Skeletal muscle tissue (tissue), 4 donors: ENCODE data around the gene GNB2. TPM values are rescaled to one million over a fixed set of nuclear protein-coding genes. Genes with fewer than 3 reads are reported as not detected.
A peak's percentile ranks its signal among the peaks of the same experiment; 100 is the strongest.
"Not testable (repeated sequence)": the region's sequence is repeated elsewhere in the genome, so short reads cannot be mapped to it uniquely, and the experiment has no call there.

ENCODE experiments used
- H3K27ac ChIP-seq: one replicate; pipeline ENCODE4 v1.7.0; 2013; ENCODE audit warnings: mild to moderate bottlenecking, low read depth, low read length, inconsistent platforms
- H3K27me3 ChIP-seq, 3 donors: one replicate each; pipeline ENCODE4 v1.7.0; 2013; ENCODE audit warnings: low read length in 3 of 3; ENCODE audit not compliant: control insufficient read depth in 3 of 3, insufficient read depth in 3 of 3
- H3K36me3 ChIP-seq, 3 donors: one replicate each; pipeline ENCODE4 v1.7.0; 2013; ENCODE audit warnings: low read length in 3 of 3; ENCODE audit not compliant: control insufficient read depth in 3 of 3, insufficient read depth in 3 of 3
- H3K4me1 ChIP-seq, 3 donors: one replicate each; pipeline ENCODE4 v1.7.0; 2013; ENCODE audit warnings: low read length in 3 of 3, mild to moderate bottlenecking in 3 of 3; ENCODE audit not compliant: control insufficient read depth in 3 of 3, insufficient read depth in 3 of 3
- H3K4me3 ChIP-seq, 3 donors: one replicate each; pipeline ENCODE4 v1.7.0; 2013; ENCODE audit warnings: low read length in 3 of 3
- H3K9ac ChIP-seq, 3 donors: one replicate each; pipeline ENCODE4 v1.7.0; 2013; ENCODE audit warnings: low read length in 3 of 3, mild to moderate bottlenecking in 3 of 3, moderate library complexity in 2 of 3, low read depth in 1 of 3
- H3K9me3 ChIP-seq, 3 donors: one replicate each; pipeline ENCODE4 v1.7.0; 2013; ENCODE audit warnings: low read length in 3 of 3; ENCODE audit not compliant: control insufficient read depth in 3 of 3
- total RNA-seq: library from RNA; depleted of rRNA; stranded (reverse); fragments of >200 nt; gene quantifications from one replicate; pipeline ENCODE4 v1.2.3, GENCODE V29; 2014
- donor health status: Osteomylitis.

GNB2 gene
- total RNA-seq, 1 donor from 2014 or later, result 48.5 TPM

DNA sequence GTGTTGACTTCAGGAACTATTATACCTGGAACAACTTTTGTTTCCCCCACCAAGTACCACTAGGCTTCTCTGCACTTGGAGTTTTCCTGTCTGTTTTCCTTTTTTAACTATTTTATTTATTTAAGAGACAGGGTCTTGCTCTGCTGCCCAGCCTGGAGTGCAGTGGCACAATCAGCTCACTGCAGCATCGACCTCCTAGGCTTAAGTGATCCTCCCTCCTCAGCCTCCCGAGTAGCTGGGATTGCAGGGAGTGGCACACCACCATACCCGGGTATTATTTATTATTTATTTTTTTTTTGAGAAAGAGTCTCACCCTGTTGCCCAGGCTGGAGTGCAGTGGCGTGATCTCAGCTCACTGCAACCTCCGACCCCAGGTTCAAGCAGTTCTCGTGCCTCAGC is 22.6 kb downstream of the GNB2 start:
- H3K9ac ChIP-seq, result no peak overlapping the region
- H3K4me3 ChIP-seq, result no peak overlapping the region
- H3K27ac ChIP-seq, result no peak overlapping the region
- peaks cover 0 to 3% (median 2%) of the 10 kb centered on the region in 3 donors for H3K36me3 ChIP-seq
- no peaks in the 10 kb centered on the region for H3K9me3 ChIP-seq
- peaks cover 0 to 4% (median 0%) of the 10 kb centered on the region in 3 donors for H3K27me3 ChIP-seq
- peaks cover 18 to 22% (median 20%) of the 10 kb centered on the region in 3 donors for H3K4me1 ChIP-seq

DNA sequence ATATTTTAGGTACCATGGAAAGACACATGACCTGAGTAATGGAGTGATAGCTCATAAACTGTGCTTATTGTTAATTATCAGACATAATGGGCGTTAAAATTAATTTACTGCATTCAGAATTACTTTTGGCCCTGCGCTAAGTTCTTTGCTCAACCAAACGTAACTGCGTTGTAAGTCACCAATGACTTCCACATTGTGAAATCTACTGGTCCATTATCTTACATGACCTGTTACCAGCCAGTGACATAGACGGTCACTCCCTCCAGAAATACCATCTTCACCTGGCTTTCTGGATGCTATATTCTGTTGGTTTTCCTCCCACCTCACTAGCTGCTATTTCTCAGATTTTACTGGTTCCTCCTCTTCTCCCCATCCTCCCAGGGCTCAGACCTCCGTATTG is 25.5 kb downstream of the GNB2 start:
- H3K27ac ChIP-seq, result no peak overlapping the region
- H3K9me3 ChIP-seq, result no peaks in the 10 kb centered on the region
- H3K4me1 ChIP-seq, result no peaks in the 10 kb centered on the region
- no peak overlapping the region for H3K9ac ChIP-seq
- no peaks in the 10 kb centered on the region for H3K36me3 ChIP-seq
- peaks cover 0 to 4% (median 0%) of the 10 kb centered on the region in 3 donors for H3K27me3 ChIP-seq
- H3K4me3 ChIP-seq, result no peak overlapping the region

DNA sequence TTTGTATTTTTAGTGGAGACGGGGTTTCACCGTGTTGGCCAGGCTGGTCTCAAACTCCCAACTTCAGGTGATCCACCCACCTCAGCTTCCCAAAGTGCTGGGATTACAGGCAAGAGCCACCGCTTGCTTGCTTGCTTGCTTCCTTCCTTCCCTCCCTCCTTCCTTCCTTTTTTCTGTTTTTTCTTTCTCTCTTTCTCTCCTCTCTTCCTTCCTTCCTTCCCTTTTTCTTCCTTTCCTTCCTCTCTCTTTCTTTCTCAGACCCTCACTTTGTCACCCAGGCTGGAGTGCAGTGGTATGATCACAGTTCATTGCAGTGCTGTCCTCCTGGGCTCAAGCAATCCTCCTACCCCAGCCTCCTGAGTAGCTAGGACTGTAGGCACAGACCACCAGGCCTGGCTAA is 27.5 kb downstream of the GNB2 start:
- not testable (repeated sequence) for H3K27me3 ChIP-seq, H3K4me3 ChIP-seq, H3K27ac ChIP-seq, H3K9ac ChIP-seq, H3K9me3 ChIP-seq, H3K36me3 ChIP-seq
- peaks cover 6 to 12% (median 10%) of the 10 kb centered on the region in 3 donors for H3K4me1 ChIP-seq

DNA sequence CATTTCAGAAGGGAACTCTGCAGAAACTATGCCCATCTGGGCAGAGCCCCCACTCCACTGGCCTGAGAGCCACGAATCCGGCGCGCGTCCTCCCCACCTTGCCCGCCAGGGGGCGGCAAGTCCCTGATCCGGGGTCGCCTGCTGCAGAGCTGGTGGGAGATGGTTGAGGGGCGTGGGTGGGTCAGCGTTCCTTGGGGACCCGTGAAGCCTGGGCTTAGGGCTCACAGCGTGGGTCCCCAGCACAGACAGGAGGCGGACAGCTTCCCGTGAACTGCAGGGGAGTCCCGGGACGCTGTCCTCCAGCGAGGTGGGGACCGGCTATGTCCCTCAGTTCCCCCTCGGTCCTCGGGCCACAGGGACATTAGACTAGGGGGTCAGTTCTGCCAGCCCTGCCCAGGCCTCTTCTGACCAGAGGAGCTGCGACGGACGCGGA is 31.8 kb downstream of the GNB2 start:
- Histone ChIP-seq H3K36me3 (peaks cover 0 to 7% (median 7%) of the 10 kb centered on the region in 3 donors), H3K4me3 (peak overlapping the region; percentile 90 to 97 (median 96)), H3K4me1 (peaks cover 18 to 26% (median 23%) of the 10 kb centered on the region in 3 donors), H3K9ac (peak overlapping the region; percentile 85 to 96 (median 91)), H3K9me3 (no peaks in the 10 kb centered on the region), H3K27me3 (no peaks in the 10 kb centered on the region), H3K27ac (peak overlapping the region; percentile 95)

DNA sequence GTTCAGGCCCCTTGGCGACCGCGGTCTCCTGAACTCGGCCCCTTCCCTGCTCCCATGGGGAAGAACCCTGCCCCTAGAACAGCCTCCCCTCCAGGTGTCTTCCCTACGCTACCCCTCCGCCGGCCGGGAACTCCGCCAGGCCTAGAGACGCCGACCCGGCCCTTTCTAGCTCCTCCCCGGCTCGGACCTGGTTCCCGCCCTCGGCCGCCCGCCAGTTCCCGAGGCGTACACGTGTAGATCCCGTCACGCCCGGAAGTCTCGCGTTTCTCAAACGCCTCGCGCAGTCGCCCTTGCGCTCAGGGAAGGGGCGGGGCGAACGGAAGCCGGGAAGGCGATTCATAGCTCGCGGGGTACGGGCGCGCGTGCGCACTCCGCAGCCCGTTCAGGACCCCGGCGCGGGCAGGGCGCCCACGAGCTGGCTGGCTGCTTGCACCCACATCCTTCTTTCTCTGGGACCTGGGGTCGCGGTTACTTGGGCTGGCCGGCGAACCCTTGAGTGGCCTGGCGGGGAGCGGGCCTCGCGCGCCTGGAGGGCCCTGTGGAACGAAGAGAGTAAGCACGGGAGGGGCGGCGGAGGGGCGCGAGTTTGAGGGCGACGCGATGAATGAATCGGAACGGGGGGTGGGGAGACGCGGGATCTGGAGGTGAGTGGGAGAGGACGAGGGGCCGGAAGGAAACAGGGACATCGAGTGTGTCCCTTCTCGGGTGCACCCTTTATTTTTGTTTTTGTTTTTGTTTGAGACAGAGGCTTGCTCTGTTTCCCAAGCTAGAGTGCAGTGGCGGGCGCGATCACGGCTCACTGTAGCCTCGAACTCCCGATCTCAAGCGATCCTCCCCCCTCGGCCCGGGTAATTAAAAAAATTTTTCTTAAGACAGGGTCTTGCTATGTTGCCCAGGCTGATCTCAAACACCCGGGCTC is 32.5 kb downstream of the GNB2 start, which contains the start of gene POP7:
Gene POP7, plus strand, starts transcription at position 369 of the 919 bp plus-strand sequence. CDS start 710 bp downstream, outside the sequence.
- no peaks in the 10 kb centered on the region for H3K27me3 ChIP-seq
- peaks cover 0 to 7% (median 7%) of the 10 kb centered on the region in 3 donors for H3K36me3 ChIP-seq
- H3K9ac ChIP-seq, result peak within 1 kb of the TSS; percentile 87 to 96 (median 91)
- no peaks in the 10 kb centered on the region for H3K9me3 ChIP-seq
- H3K4me3 ChIP-seq, result peak within 1 kb of the TSS; percentile 90 to 97 (median 96)
- peaks cover 18 to 26% (median 23%) of the 10 kb centered on the region in 3 donors for H3K4me1 ChIP-seq
- H3K27ac ChIP-seq, result peak within 1 kb of the TSS; percentile 95

DNA sequence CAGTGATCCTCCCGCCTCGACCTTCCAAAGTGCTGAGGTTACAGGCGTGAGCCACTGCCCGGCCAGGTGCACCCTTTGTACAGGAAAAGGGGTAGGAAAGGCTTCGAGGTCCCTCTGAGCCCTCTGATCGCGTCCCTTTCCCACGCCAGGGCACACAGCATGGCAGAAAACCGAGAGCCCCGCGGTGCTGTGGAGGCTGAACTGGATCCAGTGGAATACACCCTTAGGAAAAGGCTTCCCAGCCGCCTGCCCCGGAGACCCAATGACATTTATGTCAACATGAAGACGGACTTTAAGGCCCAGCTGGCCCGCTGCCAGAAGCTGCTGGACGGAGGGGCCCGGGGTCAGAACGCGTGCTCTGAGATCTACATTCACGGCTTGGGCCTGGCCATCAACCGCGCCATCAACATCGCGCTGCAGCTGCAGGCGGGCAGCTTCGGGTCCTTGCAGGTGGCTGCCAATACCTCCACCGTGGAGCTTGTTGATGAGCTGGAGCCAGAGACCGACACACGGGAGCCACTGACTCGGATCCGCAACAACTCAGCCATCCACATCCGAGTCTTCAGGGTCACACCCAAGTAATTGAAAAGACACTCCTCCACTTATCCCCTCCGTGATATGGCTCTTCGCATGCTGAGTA is 33.3 kb downstream of the GNB2 start:
- peaks cover 0 to 7% (median 7%) of the 10 kb centered on the region in 3 donors for H3K36me3 ChIP-seq
- no peaks in the 10 kb centered on the region for H3K9me3 ChIP-seq
- H3K4me3 ChIP-seq, result peak overlapping the region; percentile 90 to 97 (median 96)
- peaks cover 18 to 26% (median 23%) of the 10 kb centered on the region in 3 donors for H3K4me1 ChIP-seq
- H3K27me3 ChIP-seq, result no peaks in the 10 kb centered on the region
- H3K27ac ChIP-seq, result peak overlapping the region; percentile 95
- peak overlapping the region; percentile 87 to 96 (median 91) for H3K9ac ChIP-seq

DNA sequence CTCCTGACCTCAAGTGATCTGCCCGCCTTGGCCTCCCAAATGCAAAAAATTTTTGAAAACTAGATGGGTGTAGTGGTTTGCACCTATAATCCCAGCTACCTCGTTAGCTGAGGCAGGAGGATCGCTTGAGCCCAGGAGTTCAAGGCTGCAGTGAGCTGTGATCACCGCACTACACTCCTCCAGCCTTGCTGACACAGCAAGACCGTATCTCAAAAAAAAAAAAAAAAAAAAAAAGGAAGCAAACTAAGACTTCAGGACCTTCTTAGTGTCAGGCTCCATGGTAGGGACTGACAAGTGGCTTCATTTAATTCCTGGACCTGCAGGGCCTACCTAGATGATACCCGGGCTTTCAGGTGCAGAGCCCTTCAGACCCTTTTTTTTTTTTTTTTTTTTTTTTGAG is 34.9 kb downstream of the GNB2 start:
- H3K36me3 ChIP-seq, result peaks cover 0 to 7% (median 7%) of the 10 kb centered on the region in 3 donors
- no peak overlapping the region for H3K9ac ChIP-seq
- no peak overlapping the region for H3K4me3 ChIP-seq
- no peaks in the 10 kb centered on the region for H3K9me3 ChIP-seq
- no peaks in the 10 kb centered on the region for H3K27me3 ChIP-seq
- no peak overlapping the region for H3K27ac ChIP-seq
- peaks cover 18 to 26% (median 23%) of the 10 kb centered on the region in 3 donors for H3K4me1 ChIP-seq

DNA sequence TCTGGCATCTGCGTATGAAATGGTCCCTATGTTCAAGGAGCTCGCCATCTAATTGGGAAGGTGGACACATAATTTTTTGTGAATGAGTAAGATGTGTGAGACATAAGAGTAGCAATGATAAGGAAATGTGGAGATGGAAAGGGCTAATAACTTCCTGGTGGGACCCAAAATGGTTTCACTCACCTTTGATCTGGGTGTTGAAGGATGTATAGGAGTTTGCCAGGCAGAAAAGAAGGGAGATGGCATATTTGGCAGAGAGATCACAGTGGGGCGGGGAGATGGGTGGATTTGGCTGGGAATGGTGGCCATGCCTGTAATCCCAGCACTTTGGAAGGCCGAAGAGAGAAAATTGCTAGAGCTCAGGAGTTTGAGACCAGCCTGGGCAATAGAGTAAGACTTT is 36.9 kb downstream of the GNB2 start:
- Histone ChIP-seq H3K4me1 (peaks cover 13 to 17% (median 15%) of the 10 kb centered on the region in 3 donors), H3K4me3 (no peak overlapping the region), H3K9me3 (no peaks in the 10 kb centered on the region), H3K36me3 (peaks cover 0 to 7% (median 7%) of the 10 kb centered on the region in 3 donors), H3K27me3 (no peaks in the 10 kb centered on the region), H3K27ac (no peak overlapping the region), H3K9ac (no peak overlapping the region)

DNA sequence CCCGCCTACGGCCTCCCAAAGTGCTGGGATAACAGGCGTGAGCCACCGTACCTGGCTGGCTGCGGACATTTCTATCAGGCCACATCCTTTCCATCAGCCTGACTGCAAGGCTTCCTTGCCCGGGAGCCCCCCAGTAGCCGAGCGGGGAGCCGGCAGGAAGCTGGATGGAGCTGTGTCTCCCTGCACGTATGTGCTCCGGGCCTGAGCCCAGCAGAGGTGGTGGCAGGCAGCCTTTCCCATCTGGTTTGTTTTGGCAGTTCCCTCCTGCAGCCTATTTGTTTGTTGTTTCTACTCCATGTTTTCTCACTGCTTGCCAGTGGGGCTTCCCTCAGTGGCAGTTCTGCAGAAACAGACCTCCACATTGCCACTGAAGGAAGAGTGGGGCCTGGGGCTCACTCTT is 37.8 kb downstream of the GNB2 start:
- H3K27ac ChIP-seq, result no peak overlapping the region
- H3K4me3 ChIP-seq, result no peak overlapping the region
- peaks cover 10 to 14% (median 12%) of the 10 kb centered on the region in 3 donors for H3K4me1 ChIP-seq
- H3K9ac ChIP-seq, result no peak overlapping the region
- H3K27me3 ChIP-seq, result no peaks in the 10 kb centered on the region
- H3K9me3 ChIP-seq, result no peaks in the 10 kb centered on the region
- H3K36me3 ChIP-seq, result peaks cover 0 to 7% (median 7%) of the 10 kb centered on the region in 3 donors
